H1 (cell line): ENCODE measurements around the gene CORT. TPM values are rescaled to one million over a fixed set of nuclear protein-coding genes. Genes with fewer than 3 reads are reported as not detected.

Source experiments
- CTCF ChIA-PET: fragments of 300-600 bp; sonication (Branson Sonifier 250); formaldehyde crosslinking; loops from one replicate; lab custom pipeline; 2021; ENCODE audit not compliant: partially characterized antibody; lab: Charles Lee
- POLR2A ChIA-PET: fragments of 300-600 bp; sonication (Branson Sonifier 250); formaldehyde crosslinking; loops from one replicate; lab custom pipeline; 2021; ENCODE audit warnings: inconsistent platforms; ENCODE audit not compliant: partially characterized antibody; lab: Charles Lee
- DNase-seq, 2 experiments: peaks; one replicate each; pipeline versions ENCODE4 v3.0.0 to v3.0.0-alpha.2; 2010 to 2022; ENCODE audit warnings: low spot score in 2 of 2, low read depth in 1 of 2, mixed read lengths in 1 of 2
- FAIRE-seq: peaks from 2 replicates; lab custom pipeline; 2011; peaks lifted over from hg19 to GRCh38; lab: Jason Lieb, UNC
- H2AFZ ChIP-seq: 2 replicates; pipeline ENCODE4 v1.8.1; 2012; ENCODE audit warnings: low read length, inconsistent platforms
- H2AK5ac ChIP-seq: 2 replicates; pipeline ENCODE4 v1.6.1; 2013; ENCODE audit warnings: low read depth, low read length
- H2BK120ac ChIP-seq: replicated peaks from 2 replicates; pipeline ENCODE3; 2013; ENCODE audit warnings: low read depth, low read length, inconsistent platforms
- H2BK12ac ChIP-seq: 2 replicates; pipeline ENCODE4 v1.6.1; 2013; ENCODE audit warnings: low read depth, low read length
- H2BK15ac ChIP-seq: 2 replicates; pipeline ENCODE4 v1.6.1; 2013; ENCODE audit warnings: low read length
- H2BK20ac ChIP-seq: 2 replicates; pipeline ENCODE4 v1.6.1; 2013; ENCODE audit warnings: low read length
- H2BK5ac ChIP-seq: 2 replicates; pipeline ENCODE4 v1.6.1; 2013; ENCODE audit warnings: low read depth, low read length
- H3K14ac ChIP-seq: 2 replicates; pipeline ENCODE4 v1.6.1; 2013; ENCODE audit warnings: inconsistent platforms; ENCODE audit not compliant: insufficient read length
- H3K18ac ChIP-seq: 2 replicates; pipeline ENCODE4 v1.6.1; 2013; ENCODE audit warnings: low read length; ENCODE audit errors: extremely low read depth
- H3K23ac ChIP-seq: 2 replicates; pipeline ENCODE4 v1.6.1; 2013; ENCODE audit warnings: inconsistent platforms; ENCODE audit not compliant: insufficient read length
- H3K23me2 ChIP-seq: 2 replicates; pipeline ENCODE4 v1.6.1; 2013; ENCODE audit warnings: low read depth, low read length
- H3K27ac ChIP-seq: 2 replicates; pipeline ENCODE4 v1.6.1; 2011; ENCODE audit warnings: low read depth, low read length, inconsistent platforms
- H3K27me3 ChIP-seq, 4 experiments: replicated peaks in 1 of 4; 1 replicate in 1 of 4; 2 replicates in 3 of 4; pipeline versions ENCODE4 v1.6.1 to v1.8.1; 2011 to 2013; ENCODE audit warnings: low read length in 3 of 4, mild to moderate bottlenecking in 3 of 4, inconsistent platforms in 2 of 4, mixed read lengths in 2 of 4, moderate library complexity in 1 of 4; ENCODE audit not compliant: control insufficient read depth in 3 of 4, insufficient read depth in 3 of 4; ENCODE audit errors: extremely low read depth in 1 of 4
- H3K36me3 ChIP-seq, 4 experiments: 2 replicates each; pipeline versions ENCODE4 v1.6.1 to v1.8.1; 2011 to 2013; ENCODE audit warnings: mild to moderate bottlenecking in 4 of 4, low read length in 3 of 4, moderate library complexity in 2 of 4, control low read depth in 1 of 4, inconsistent platforms in 1 of 4; ENCODE audit not compliant: insufficient read depth in 4 of 4, control insufficient read depth in 2 of 4
- H3K4ac ChIP-seq: replicated peaks from 2 replicates; pipeline ENCODE3; 2013; ENCODE audit warnings: low read length, low read depth, mixed read lengths, inconsistent platforms; ENCODE audit not compliant: insufficient read length
- H3K4me1 ChIP-seq, 4 experiments: replicated peaks in 1 of 4; 1 replicate in 1 of 4; 2 replicates in 3 of 4; pipeline versions ENCODE4 v1.6.1 to v1.8.1; 2011 to 2013; ENCODE audit warnings: low read length in 3 of 4, inconsistent platforms in 2 of 4, mixed read lengths in 1 of 4; ENCODE audit not compliant: insufficient read depth in 4 of 4, control insufficient read depth in 3 of 4
- H3K4me2 ChIP-seq, 2 experiments: 2 replicates each; pipeline versions ENCODE4 v1.6.1 to v1.8.1; 2011 to 2013; ENCODE audit warnings: low read depth in 2 of 2, low read length in 2 of 2, control low read depth in 1 of 2, inconsistent platforms in 1 of 2, mild to moderate bottlenecking in 1 of 2; ENCODE audit not compliant: insufficient read depth in 1 of 2
- H3K4me3 ChIP-seq, 4 experiments: fragments of 200-600, 300-600 bp in 1 of 4; sonication (generic), shearing (Covaris generic), sonication (Bioruptor Twin) in 1 of 4; 2 replicates each; pipeline versions ENCODE4 v1.5.1 to v1.8.1; 2011 to 2016; ENCODE audit warnings: low read length in 4 of 4, low read depth in 3 of 4, control low read depth in 2 of 4, inconsistent platforms in 2 of 4, mild to moderate bottlenecking in 2 of 4, mixed read lengths in 1 of 4, moderate library complexity in 1 of 4; ENCODE audit not compliant: insufficient read depth in 2 of 4; ENCODE audit errors: extremely low read depth in 1 of 4
- H3K56ac ChIP-seq: replicated peaks from 2 replicates; pipeline ENCODE3; 2013; ENCODE audit warnings: low read depth, mild to moderate bottlenecking, mixed read lengths, low read length, inconsistent platforms; ENCODE audit not compliant: insufficient read length
- H3K79me1 ChIP-seq: 2 replicates; pipeline ENCODE4 v1.6.1; 2013; ENCODE audit warnings: low read depth, low read length, control low read depth
- H3K79me2 ChIP-seq, 2 experiments: 2 replicates each; pipeline versions ENCODE4 v1.6.1 to v1.8.1; 2012 to 2013; ENCODE audit warnings: low read length in 2 of 2, mild to moderate bottlenecking in 2 of 2, inconsistent platforms in 1 of 2; ENCODE audit not compliant: insufficient read depth in 2 of 2, control insufficient read depth in 1 of 2
- H3K9ac ChIP-seq, 4 experiments: replicated peaks in 1 of 4; 1 replicate in 1 of 4; 2 replicates in 3 of 4; pipeline versions ENCODE4 v1.6.1 to v1.8.1; 2011 to 2013; ENCODE audit warnings: low read depth in 3 of 4, low read length in 3 of 4, control low read depth in 2 of 4, mild to moderate bottlenecking in 2 of 4, moderate library complexity in 2 of 4, inconsistent platforms in 1 of 4; ENCODE audit errors: extremely low read depth in 1 of 4
- H3K9me3 ChIP-seq, 2 experiments: 2 replicates each; pipeline versions ENCODE4 v1.6.1 to v1.8.1; 2012 to 2013; ENCODE audit warnings: mild to moderate bottlenecking in 2 of 2, moderate library complexity in 2 of 2, control low read depth in 1 of 2, inconsistent platforms in 1 of 2, low read depth in 1 of 2, low read length in 1 of 2, mixed read lengths in 1 of 2; ENCODE audit not compliant: insufficient read depth in 2 of 2
- H4K20me1 ChIP-seq, 2 experiments: replicated peaks in 1 of 2; 2 replicates each; pipeline versions ENCODE3 to v1.8.1; 2011 to 2013; ENCODE audit warnings: inconsistent platforms in 2 of 2, low read length in 2 of 2, mild to moderate bottlenecking in 1 of 2; ENCODE audit not compliant: insufficient read depth in 2 of 2, control insufficient read depth in 1 of 2
- H4K5ac ChIP-seq: 2 replicates; pipeline ENCODE4 v1.6.1; 2013; ENCODE audit warnings: low read length, low read depth, mixed read lengths, inconsistent platforms; ENCODE audit not compliant: insufficient read length
- H4K8ac ChIP-seq: 2 replicates; pipeline ENCODE4 v1.8.0; 2013; ENCODE audit warnings: mild to moderate bottlenecking, moderate library complexity, low read length, inconsistent platforms; ENCODE audit not compliant: insufficient read depth; ENCODE audit errors: extremely low read depth
- H4K91ac ChIP-seq: replicated peaks from 2 replicates; pipeline ENCODE3; 2013; ENCODE audit warnings: low read length, mixed read lengths, inconsistent platforms; ENCODE audit not compliant: insufficient read length
- ASH2L ChIP-seq: fragments of 200-600, 300-600 bp; sonication (generic); IDR thresholded peaks from one replicate; pipeline ENCODE4 v1.7.1; 2017; ENCODE audit warnings: low read length
- BACH1 ChIP-seq: IDR thresholded peaks from 2 replicates; pipeline ENCODE4 v1.6.1; 2012; ENCODE audit warnings: low read length, improper control_type of control experiment
- BCL11A ChIP-seq, 2 experiments: IDR thresholded peaks; one replicate each; pipeline ENCODE4 v1.6.1; 2011; ENCODE audit warnings: low read depth in 2 of 2, low read length in 2 of 2, mild to moderate bottlenecking in 2 of 2
- CBX5 ChIP-seq: fragments of 300-800, 300-1000 bp; sonication (generic); IDR thresholded peaks from 2 replicates; pipeline ENCODE4 v1.7.1; 2016; ENCODE audit warnings: antibody characterized with exemption, low read length, low read depth
- CHD2 ChIP-seq: IDR thresholded peaks from 2 replicates; pipeline ENCODE4 v1.6.1; 2012; ENCODE audit warnings: low read length, improper control_type of control experiment
- CTBP2 ChIP-seq: IDR thresholded peaks from 2 replicates; pipeline ENCODE4 v1.7.0; 2011; ENCODE audit warnings: borderline replicate concordance, mild to moderate bottlenecking, moderate library complexity, mixed read lengths, low read length; ENCODE audit not compliant: insufficient read depth, insufficient read length
- EP300 ChIP-seq, 2 experiments: IDR thresholded peaks; 1 replicate in 1 of 2; 2 replicates in 1 of 2; pipeline ENCODE4 v1.6.1; 2011 to 2012; ENCODE audit warnings: low read depth in 2 of 2, low read length in 2 of 2, mild to moderate bottlenecking in 2 of 2, borderline replicate concordance in 1 of 2, inconsistent platforms in 1 of 2, moderate library complexity in 1 of 2
- GTF2F1 ChIP-seq: IDR thresholded peaks from 2 replicates; pipeline ENCODE4 v1.6.1; 2012; ENCODE audit warnings: low read depth, low read length, improper control_type of control experiment, borderline replicate concordance
- MAFK ChIP-seq: IDR thresholded peaks from 2 replicates; pipeline ENCODE4 v1.6.1; 2012; ENCODE audit warnings: low read depth, mild to moderate bottlenecking, improper control_type of control experiment, low read length
- RFX5 ChIP-seq: IDR thresholded peaks from 2 replicates; pipeline ENCODE4 v1.6.1; 2011; ENCODE audit warnings: low read depth, low read length, improper control_type of control experiment, borderline replicate concordance
- RXRA ChIP-seq: IDR thresholded peaks from 2 replicates; pipeline ENCODE4 v1.6.1; 2011; ENCODE audit warnings: low read depth, mild to moderate bottlenecking, low read length, moderate library complexity; ENCODE audit not compliant: insufficient read depth
- SIRT6 ChIP-seq: IDR thresholded peaks from one replicate; pipeline ENCODE4 v1.7.1; 2012; ENCODE audit warnings: low read length, inconsistent platforms
- SP2 ChIP-seq: IDR thresholded peaks from 2 replicates; pipeline ENCODE4 v1.6.1; 2012; ENCODE audit warnings: mild to moderate bottlenecking, low read length, inconsistent platforms
- ZNF274 ChIP-seq: IDR thresholded peaks from 2 replicates; pipeline ENCODE4 v1.7.0; 2012; ENCODE audit warnings: low read length, borderline replicate concordance; ENCODE audit errors: extremely low read depth
- WGBS, 2 experiments: shearing (Covaris generic) in 1 of 2; methylation state at CpG; one replicate each; pipeline versions ENCODE4 v1.1.6 to v1.1.7; 2013 to 2015; ENCODE audit warnings: low lambda C conversion rate in 2 of 2, mixed read lengths in 2 of 2, inconsistent platforms in 1 of 2, low coverage in 1 of 2, missing lambda C conversion rate in 1 of 2; ENCODE audit not compliant: insufficient replicate concordance in 2 of 2, insufficient coverage in 1 of 2, insufficient read length in 1 of 2; ENCODE audit errors: extremely low coverage in 1 of 2, missing lambda C conversion rate in 1 of 2; 5-methylcytosine and 5-hydroxymethylcytosine counted together
- polyA plus RNA-seq, 7 experiments: library from polyadenylated mRNA; depleted of rRNA in 3 of 7; stranded (reverse) in 5 of 7; unstranded in 2 of 7; fragments of >200 nt in 5 of 7; fragments of 200-250 nt in 2 of 7; gene quantifications; 1 replicate in 5 of 7; 2 replicates in 1 of 7; 4 replicates in 1 of 7; pipeline versions ENCODE4 v1.2.1 to v1.2.3, GENCODE V29; 2011 to 2013; ENCODE audit warnings: missing spikeins in 2 of 7, mixed read lengths in 2 of 7
- total RNA-seq: library from RNA; stranded (reverse); fragmentation: NEBNext Ultra II Directional; extraction: Animal tissue kit (Norgen Biotek cat#: 25700); gene quantifications from 2 replicates; pipeline ENCODE4 v1.2.1, GENCODE V29; 2021

Gene CORT
- total and polyA plus RNA-seq, 2 of the 8 experiments (the other 6 are each of a cell fraction or from before 2014, with no cell fraction given) = 0.15 to 0.30 TPM

- no peak overlapping the region for H4K5ac ChIP-seq
- peak overlapping the region; percentile 49; the same call in 1 of the 2 replicates for H2BK5ac ChIP-seq
- no peak overlapping the region for H3K4me2 ChIP-seq
- FAIRE-seq (no peak), DNase-seq (no peak)
- no peak overlapping the region for H3K56ac ChIP-seq
- peaks cover 8 to 23% (median 16%) of the 10 kb centered on the region in 4 experiments for H3K36me3 ChIP-seq
- ChIA-PET CTCF (interaction anchor here (1.3 to 2.6 kb wide), 3 partner anchors 10 to 71 kb away, joined by 3 to 8 read pairs (median 3); no protein-coding TSS in a partner anchor), POLR2A (interaction anchor here (1.0 to 1.5 kb wide), 4 partner anchors 9 to 34 kb away, joined by 3 to 7 read pairs (median 4); no protein-coding TSS in a partner anchor)
- H2AFZ ChIP-seq = no peak overlapping the region
- H4K20me1 ChIP-seq = peaks cover 0 to 3% of the 10 kb centered on the region in 2 experiments
- H3K4ac ChIP-seq = no peak overlapping the region
- no peaks in the 10 kb centered on the region for H3K23me2 ChIP-seq
- H2AK5ac ChIP-seq = no peak overlapping the region
- no peak overlapping the region; the same call in 1 of the 2 replicates for H3K18ac ChIP-seq
- no peak overlapping the region for H3K9ac ChIP-seq
- no peak overlapping the region for H3K23ac ChIP-seq
- H3K4me1 ChIP-seq = no peaks in the 10 kb centered on the region
- H2BK15ac ChIP-seq = no peak overlapping the region
- H4K8ac ChIP-seq = no peak overlapping the region
- H2BK12ac ChIP-seq = no peak overlapping the region
- no peak overlapping the region for H2BK120ac ChIP-seq
- H3K27me3 ChIP-seq = no peaks in the 10 kb centered on the region
- WGBS, 2 experiments = 84% methylated on average over 9 of the region's 9 CpGs; no CpG with 5 or more reads in 1 of the 2 experiments
- H3K14ac ChIP-seq = no peak overlapping the region
- no peak overlapping the region for H4K91ac ChIP-seq
- H3K4me3 ChIP-seq = no peak overlapping the region
- no peaks in the 10 kb centered on the region for H3K79me1 ChIP-seq
- no peak overlapping the region for H3K27ac ChIP-seq
- no peaks in the 10 kb centered on the region for H3K9me3 ChIP-seq
- no peaks in the 10 kb centered on the region for H3K79me2 ChIP-seq
- H2BK20ac ChIP-seq = no peak overlapping the region
- TF ChIP-seq SP2 (no peak), CBX5 (no peak), BCL11A (IDR thresholded peaks at IDR 0.05; ENCODE audit: low read depth in 2 of 2, low read length in 2 of 2) (no peak), MAFK (no peak), SIRT6 (no peak), RFX5 (no peak), ZNF274 (no peak), EP300 (IDR thresholded peaks at IDR 0.05; ENCODE audit: borderline replicate concordance in 1 of 2, low read depth in 2 of 2, low read length in 2 of 2) (no peak), GTF2F1 (no peak), CHD2 (no peak), BACH1 (no peak), CTBP2 (no peak), ASH2L (no peak), RXRA (no peak)
Measured at GRCh38 chr1:10424034-10424433, 25.8 kb upstream of the CORT start.
